AG10803 (cell line): ENCODE data around the gene NOC4L.

Experiments
- DNase-seq: peaks from one replicate; pipeline ENCODE4 v3.0.0; 2010; ENCODE audit warnings: low read depth
- H3K4me3 ChIP-seq: 2 replicates; pipeline ENCODE4 v1.5.1; 2011; ENCODE audit warnings: mild to moderate bottlenecking, low read length, control low read depth
- TF ChIP-seq, protein P1 (sequence below): conservative IDR thresholded peaks from 2 replicates; pipeline ENCODE4 v1.5.1; 2011; ENCODE audit warnings: mild to moderate bottlenecking, low read length, control low read depth, inconsistent platforms

NOC4L gene

DNA sequence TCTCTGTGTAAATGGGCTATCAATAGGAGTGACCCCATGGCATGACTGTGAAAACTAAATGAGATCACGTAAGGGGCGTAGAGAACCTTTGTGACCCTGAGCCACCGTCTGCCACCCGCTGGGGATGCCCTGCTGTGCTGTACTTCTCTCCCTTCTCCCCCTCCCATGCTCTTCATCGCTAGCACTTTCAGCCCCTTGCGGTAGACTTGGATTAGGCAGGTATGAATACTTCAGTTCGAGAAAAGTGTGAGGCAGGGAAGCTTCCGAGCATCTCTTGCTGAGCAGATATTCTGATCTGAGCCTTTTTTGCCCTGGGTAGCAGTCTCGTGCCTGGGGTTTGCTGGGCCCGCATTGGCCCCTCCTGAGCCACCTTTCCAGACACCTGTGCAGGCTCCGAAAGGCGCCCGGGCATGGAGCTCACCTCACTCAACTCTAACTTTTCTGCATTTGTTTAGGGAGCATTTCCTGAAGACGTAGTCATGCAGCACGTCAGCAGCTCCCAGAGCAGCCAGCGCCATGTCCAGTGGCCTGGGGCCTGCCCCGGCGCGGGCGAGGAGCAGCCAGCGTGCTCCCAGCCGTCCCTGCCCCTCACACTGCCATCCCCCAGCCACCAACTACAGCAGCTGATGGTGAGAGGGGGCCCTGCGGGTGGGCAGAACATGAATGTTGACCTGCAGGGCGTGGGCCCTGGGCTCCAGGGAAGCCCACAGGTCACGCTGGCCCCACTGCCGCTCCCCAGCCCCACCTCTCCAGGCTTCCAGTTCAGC lies 40.5 kb upstream of the NOC4L start:
- TF ChIP-seq, protein P1, sequence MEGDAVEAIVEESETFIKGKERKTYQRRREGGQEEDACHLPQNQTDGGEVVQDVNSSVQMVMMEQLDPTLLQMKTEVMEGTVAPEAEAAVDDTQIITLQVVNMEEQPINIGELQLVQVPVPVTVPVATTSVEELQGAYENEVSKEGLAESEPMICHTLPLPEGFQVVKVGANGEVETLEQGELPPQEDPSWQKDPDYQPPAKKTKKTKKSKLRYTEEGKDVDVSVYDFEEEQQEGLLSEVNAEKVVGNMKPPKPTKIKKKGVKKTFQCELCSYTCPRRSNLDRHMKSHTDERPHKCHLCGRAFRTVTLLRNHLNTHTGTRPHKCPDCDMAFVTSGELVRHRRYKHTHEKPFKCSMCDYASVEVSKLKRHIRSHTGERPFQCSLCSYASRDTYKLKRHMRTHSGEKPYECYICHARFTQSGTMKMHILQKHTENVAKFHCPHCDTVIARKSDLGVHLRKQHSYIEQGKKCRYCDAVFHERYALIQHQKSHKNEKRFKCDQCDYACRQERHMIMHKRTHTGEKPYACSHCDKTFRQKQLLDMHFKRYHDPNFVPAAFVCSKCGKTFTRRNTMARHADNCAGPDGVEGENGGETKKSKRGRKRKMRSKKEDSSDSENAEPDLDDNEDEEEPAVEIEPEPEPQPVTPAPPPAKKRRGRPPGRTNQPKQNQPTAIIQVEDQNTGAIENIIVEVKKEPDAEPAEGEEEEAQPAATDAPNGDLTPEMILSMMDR: no peak
- no peak for DNase-seq
- no peak overlapping the region for H3K4me3 ChIP-seq

- H3K4me3 ChIP-seq: no peak overlapping the region
- no peak for DNase-seq
- TF ChIP-seq, protein P1: no peak
These were observed 38.8 kb upstream of the NOC4L start for GRCh38 chr12:132105467-132105866.

GRCh38 chr12:132106921-132107320 lies 37.3 kb upstream of the NOC4L start:
- H3K4me3 ChIP-seq: no peak overlapping the region
- DNase-seq: no peak
- TF ChIP-seq, protein P1: no peak

DNA sequence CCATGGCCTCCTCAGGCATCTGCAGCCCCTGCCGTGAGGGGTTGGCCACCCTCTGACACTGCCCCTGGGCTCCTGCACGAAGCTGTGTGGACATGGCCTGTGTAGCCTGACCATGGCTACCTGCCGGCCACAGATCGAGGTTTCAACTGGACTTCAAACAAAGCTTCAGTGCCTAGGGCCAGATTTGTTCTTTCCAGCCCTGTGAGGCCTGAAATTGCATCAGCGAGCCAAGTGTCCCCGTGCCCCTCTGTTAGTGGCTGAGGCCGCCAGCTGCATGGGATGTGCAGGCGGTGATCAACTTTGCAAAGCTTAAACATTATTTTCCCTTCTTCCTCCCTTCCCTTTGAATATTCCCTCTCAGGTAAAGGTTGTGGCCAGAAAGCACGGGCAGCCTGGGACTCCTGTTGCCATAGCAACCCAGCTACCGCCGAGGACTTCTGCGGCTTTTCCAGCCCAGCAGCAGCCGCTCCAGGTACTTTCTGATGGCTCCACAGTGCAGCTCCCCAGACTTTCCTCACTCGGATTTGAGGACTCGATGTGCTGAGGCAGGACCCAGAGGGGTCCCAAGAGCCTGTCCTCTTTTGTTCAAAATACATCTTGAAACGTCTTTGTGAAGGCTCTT lies 35.9 kb upstream of the NOC4L start:
- DNase-seq: no peak
- TF ChIP-seq, protein P1: no peak
- H3K4me3 ChIP-seq: no peak overlapping the region

- TF ChIP-seq, protein P1: no peak
- no peak overlapping the region for H3K4me3 ChIP-seq
- DNase-seq: no peak
These were observed 34.5 kb upstream of the NOC4L start for GRCh38 chr12:132109741-132110140.

GRCh38 chr12:132110677-132111076 lies 33.6 kb upstream of the NOC4L start:
- TF ChIP-seq, protein P1: no peak
- no peak for DNase-seq
- H3K4me3 ChIP-seq: no peak overlapping the region

DNA sequence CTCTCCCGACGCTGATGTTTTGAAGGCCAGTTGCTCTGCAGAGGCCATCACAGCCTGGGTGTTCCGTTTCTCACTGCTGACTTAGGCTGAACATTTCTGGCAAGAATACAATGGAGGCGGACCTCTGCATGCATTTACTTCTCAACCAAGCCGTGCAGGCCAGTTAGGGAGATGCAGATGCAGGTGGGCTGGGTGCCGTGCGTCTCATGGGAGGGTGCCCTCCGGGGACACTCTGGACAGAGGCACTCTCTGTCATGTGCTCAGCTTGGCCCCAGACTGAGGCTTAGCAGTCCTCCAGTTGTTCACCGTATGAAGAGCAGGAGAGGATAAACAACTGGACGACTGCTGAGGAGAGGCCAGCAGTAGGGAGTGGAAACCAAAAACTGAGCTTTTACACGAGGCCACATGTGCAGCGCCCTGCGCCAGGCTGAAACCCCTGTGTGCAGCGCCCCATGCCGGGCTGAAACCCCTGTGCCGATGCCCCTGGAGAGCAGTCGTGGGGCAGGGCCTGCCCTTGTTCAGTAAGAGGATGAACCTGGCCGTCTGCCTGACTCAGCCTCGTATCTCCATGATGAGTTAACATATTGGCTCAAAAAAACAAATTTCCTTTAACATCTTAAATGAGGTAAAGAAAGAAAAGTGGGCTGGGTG lies 32.5 kb upstream of the NOC4L start:
- TF ChIP-seq, protein P1: no peak
- no peak for DNase-seq
- H3K4me3 ChIP-seq: no peak overlapping the region
